ENCODE measurements around the gene TOB1. TPM values are rescaled to one million over a fixed set of nuclear protein-coding genes. Genes with fewer than 3 reads are reported as not detected.

The TOB1 gene
- total and polyA plus RNA-seq, 9 of the 15 experiments (the other 6 are each of a cell fraction or from before 2014, with no cell fraction given) = 4.8 to 63.7 (median 13.2) TPM

DNA sequence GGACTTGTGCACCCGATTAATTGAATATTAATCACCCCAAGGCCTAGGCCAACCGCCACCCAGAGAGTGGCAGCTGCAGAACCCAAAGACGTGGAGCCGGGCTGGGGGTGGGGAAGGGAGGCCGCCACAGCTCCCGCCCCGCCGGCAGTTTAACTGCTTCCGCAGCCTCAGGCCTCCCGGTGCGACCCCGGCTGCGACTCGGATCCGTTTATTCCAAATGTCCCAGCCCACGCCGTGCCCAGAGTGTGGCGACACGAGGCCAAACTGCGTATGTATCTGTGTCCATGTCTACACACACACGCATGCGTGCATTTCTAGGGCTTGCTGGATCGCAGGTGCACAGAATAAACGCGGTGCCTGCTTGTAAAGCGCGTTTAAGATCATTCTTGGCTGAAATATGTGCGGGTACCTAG lies 802 bp upstream of the TOB1 start (continued):
- TF ChIP-seq KLF16 (IDR thresholded peaks at IDR 0.05) = no peak
- TF ChIP-seq, protein P1, sequence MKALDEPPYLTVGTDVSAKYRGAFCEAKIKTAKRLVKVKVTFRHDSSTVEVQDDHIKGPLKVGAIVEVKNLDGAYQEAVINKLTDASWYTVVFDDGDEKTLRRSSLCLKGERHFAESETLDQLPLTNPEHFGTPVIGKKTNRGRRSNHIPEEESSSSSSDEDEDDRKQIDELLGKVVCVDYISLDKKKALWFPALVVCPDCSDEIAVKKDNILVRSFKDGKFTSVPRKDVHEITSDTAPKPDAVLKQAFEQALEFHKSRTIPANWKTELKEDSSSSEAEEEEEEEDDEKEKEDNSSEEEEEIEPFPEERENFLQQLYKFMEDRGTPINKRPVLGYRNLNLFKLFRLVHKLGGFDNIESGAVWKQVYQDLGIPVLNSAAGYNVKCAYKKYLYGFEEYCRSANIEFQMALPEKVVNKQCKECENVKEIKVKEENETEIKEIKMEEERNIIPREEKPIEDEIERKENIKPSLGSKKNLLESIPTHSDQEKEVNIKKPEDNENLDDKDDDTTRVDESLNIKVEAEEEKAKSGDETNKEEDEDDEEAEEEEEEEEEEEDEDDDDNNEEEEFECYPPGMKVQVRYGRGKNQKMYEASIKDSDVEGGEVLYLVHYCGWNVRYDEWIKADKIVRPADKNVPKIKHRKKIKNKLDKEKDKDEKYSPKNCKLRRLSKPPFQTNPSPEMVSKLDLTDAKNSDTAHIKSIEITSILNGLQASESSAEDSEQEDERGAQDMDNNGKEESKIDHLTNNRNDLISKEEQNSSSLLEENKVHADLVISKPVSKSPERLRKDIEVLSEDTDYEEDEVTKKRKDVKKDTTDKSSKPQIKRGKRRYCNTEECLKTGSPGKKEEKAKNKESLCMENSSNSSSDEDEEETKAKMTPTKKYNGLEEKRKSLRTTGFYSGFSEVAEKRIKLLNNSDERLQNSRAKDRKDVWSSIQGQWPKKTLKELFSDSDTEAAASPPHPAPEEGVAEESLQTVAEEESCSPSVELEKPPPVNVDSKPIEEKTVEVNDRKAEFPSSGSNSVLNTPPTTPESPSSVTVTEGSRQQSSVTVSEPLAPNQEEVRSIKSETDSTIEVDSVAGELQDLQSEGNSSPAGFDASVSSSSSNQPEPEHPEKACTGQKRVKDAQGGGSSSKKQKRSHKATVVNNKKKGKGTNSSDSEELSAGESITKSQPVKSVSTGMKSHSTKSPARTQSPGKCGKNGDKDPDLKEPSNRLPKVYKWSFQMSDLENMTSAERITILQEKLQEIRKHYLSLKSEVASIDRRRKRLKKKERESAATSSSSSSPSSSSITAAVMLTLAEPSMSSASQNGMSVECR (CRISPR knock-in tag; IDR thresholded peaks at IDR 0.05) = 0 out of 2 replicates have a peak, but pooled peaks have one; percentile 48
- TF ChIP-seq ZNF75A (CRISPR knock-in tag; IDR thresholded peaks at IDR 0.05) = no peak
- TF ChIP-seq, protein P2, sequence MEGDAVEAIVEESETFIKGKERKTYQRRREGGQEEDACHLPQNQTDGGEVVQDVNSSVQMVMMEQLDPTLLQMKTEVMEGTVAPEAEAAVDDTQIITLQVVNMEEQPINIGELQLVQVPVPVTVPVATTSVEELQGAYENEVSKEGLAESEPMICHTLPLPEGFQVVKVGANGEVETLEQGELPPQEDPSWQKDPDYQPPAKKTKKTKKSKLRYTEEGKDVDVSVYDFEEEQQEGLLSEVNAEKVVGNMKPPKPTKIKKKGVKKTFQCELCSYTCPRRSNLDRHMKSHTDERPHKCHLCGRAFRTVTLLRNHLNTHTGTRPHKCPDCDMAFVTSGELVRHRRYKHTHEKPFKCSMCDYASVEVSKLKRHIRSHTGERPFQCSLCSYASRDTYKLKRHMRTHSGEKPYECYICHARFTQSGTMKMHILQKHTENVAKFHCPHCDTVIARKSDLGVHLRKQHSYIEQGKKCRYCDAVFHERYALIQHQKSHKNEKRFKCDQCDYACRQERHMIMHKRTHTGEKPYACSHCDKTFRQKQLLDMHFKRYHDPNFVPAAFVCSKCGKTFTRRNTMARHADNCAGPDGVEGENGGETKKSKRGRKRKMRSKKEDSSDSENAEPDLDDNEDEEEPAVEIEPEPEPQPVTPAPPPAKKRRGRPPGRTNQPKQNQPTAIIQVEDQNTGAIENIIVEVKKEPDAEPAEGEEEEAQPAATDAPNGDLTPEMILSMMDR (IDR thresholded peaks at IDR 0.05 in 2 of 3, conservative IDR thresholded peaks at IDR 0.05 in 1 of 3; ENCODE audit: insufficient read depth in 2 of 3, low read depth in 1 of 3, low read length in 3 of 3) = no peak
- TF ChIP-seq ZNF57 (CRISPR knock-in tag; IDR thresholded peaks at IDR 0.05) = no peak
- TF ChIP-seq MAZ (CRISPR knock-in tag; conservative IDR thresholded peaks at IDR 0.05 in 1 of 2, IDR thresholded peaks at IDR 0.05 in 1 of 2) = peak in 1 of 2 experiments; percentile 54; a peak in 2 of 4 replicates
- no peak for TF ChIP-seq PYGO2 (tag; IDR thresholded peaks at IDR 0.05)
- no peak for TF ChIP-seq HOXB6 (CRISPR knock-in tag; IDR thresholded peaks at IDR 0.05; ENCODE audit: borderline replicate concordance)
- no peak for TF ChIP-seq RBFOX2 (IDR thresholded peaks at IDR 0.05; ENCODE audit: low read depth, low read length)
- TF ChIP-seq TCF3 (CRISPR knock-in tag; IDR thresholded peaks at IDR 0.05) = peak; percentile 23; the same call in 1 of the 2 replicates
- no peak for TF ChIP-seq ZKSCAN8 (CRISPR knock-in tag; IDR thresholded peaks at IDR 0.05)
- TF ChIP-seq, protein P3, sequence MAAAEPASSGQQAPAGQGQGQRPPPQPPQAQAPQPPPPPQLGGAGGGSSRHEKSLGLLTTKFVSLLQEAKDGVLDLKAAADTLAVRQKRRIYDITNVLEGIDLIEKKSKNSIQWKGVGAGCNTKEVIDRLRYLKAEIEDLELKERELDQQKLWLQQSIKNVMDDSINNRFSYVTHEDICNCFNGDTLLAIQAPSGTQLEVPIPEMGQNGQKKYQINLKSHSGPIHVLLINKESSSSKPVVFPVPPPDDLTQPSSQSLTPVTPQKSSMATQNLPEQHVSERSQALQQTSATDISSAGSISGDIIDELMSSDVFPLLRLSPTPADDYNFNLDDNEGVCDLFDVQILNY (CRISPR knock-in tag; IDR thresholded peaks at IDR 0.05) = 0 out of 2 replicates have a peak, but pooled peaks have one; percentile 53
- TF ChIP-seq PHF21A (IDR thresholded peaks at IDR 0.05; ENCODE audit: borderline replicate concordance, low read depth) = no peak
- TF ChIP-seq, protein P4, sequence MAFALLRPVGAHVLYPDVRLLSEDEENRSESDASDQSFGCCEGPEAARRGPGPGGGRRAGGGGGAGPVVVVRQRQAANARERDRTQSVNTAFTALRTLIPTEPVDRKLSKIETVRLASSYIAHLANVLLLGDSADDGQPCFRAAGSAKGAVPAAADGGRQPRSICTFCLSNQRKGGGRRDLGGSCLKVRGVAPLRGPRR (CRISPR knock-in tag; IDR thresholded peaks at IDR 0.05) = no peak
- TF ChIP-seq MCM2 (IDR thresholded peaks at IDR 0.05; ENCODE audit: low read depth) = no peak
- no peak for TF ChIP-seq HNRNPUL1 (IDR thresholded peaks at IDR 0.05; ENCODE audit: low read length)
- TF ChIP-seq, protein P5, sequence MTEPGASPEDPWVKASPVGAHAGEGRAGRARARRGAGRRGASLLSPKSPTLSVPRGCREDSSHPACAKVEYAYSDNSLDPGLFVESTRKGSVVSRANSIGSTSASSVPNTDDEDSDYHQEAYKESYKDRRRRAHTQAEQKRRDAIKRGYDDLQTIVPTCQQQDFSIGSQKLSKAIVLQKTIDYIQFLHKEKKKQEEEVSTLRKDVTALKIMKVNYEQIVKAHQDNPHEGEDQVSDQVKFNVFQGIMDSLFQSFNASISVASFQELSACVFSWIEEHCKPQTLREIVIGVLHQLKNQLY (CRISPR knock-in tag; conservative IDR thresholded peaks at IDR 0.05) = no peak
- TF ChIP-seq NR4A1 (CRISPR knock-in tag; IDR thresholded peaks at IDR 0.05) = no peak
- 0 out of 2 replicates have a peak, but pooled peaks have one; percentile 25 for TF ChIP-seq NR4A1 (tag; IDR thresholded peaks at IDR 0.05)
- TF ChIP-seq EZH2 (IDR thresholded peaks at IDR 0.05; ENCODE audit: borderline replicate concordance, low read depth, low read length) = no peak

All from K562 (cell line).